GM18508 (cell line): ENCODE results near the gene MAP3K10.

ENCODE experiments used
- ATAC-seq: cut with Tn5 transposase; IDR thresholded peaks from one replicate; pipeline ENCODE4 v1.9.1; 2021; ENCODE audit warnings: moderate number of reproducible peaks; ENCODE audit not compliant: insufficient read depth, unreplicated experiment

The MAP3K10 gene

DNA sequence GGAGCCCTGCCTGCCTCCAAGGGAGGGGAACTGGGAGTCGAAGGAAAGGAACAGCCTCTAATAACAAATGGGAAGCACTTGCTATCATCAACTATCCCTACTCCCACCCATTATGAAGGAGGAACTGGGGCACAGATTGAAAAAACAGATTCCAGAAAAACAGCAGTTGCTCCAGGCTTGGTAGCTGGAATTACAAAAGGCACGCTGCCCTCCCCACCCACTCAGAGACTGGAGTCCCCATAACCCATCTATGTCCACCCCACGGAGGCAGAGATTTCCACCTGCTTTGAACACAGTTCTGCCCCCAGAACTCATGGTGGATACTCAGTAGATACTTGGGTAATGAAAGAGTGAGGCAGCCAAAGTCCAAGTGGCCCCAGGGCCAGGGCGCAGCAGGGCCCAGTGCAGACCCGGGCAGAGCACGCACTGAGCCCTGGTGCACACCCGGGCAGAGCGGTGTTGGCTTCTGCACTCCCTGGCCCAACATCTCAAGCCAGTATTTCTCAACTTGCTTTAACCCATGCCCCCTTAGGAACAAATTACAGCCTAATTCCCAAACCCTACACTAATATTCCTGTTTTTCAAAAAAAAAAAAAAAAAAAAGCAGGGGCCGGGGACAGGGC, 54.4 kb downstream of the MAP3K10 start:
- no peak for ATAC-seq

DNA sequence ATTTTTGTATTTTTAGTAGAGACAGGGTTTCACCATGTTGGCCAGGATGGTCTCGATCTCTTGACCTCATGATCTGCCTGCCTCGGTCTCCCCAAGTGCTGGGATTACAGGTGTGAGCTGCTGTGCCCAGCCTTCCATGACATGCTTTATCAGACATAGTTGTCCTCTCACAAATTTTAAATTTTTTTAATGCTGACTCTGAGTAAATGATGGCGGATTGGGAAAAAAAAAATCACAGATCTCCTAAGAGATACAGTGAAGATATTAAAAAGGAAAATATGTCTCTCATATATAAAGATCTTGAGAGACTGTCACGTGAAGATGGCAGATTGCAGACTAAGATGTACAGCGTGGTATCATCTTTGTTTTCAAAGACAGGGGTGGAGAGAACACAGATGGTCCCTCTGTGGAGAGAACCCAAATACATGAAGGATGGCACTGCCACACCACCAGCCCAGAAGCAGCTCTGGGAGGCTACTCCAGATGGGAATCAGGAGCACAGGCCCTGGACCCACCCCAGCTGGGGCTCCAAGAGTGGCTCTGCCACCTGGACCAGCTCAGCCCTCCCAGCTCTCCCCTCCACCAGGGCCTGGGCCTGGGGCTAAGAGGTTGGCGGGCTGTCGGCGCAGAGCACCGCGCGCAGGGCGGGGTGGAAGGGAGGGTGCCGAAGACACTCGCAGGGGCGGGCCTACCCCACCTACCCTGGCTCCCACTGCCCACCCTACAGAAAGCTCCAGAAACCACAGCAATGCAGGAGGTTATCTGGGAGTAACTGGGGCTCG, 55.3 kb downstream of the MAP3K10 start:
- no peak for ATAC-seq

DNA sequence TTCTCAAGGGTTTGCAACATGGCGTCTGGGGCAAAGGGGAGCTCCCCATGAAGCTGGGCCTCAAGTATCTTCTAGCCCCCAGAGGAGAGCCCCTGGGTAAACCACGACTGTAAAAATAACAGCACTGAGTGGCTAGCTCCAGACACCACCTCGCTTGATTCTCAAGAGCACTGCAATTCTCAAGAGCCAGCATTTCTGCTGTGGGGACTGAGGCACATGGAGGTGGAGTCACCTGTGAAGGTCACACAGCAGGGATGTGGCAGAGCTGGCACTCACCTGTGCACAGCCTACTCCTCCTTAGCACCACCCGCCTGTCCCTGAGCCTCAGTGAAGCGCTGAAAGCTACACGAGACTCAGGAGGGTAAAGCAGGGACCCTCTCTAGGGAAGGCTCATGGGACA, 56.0 kb downstream of the MAP3K10 start:
- no peak for ATAC-seq

DNA sequence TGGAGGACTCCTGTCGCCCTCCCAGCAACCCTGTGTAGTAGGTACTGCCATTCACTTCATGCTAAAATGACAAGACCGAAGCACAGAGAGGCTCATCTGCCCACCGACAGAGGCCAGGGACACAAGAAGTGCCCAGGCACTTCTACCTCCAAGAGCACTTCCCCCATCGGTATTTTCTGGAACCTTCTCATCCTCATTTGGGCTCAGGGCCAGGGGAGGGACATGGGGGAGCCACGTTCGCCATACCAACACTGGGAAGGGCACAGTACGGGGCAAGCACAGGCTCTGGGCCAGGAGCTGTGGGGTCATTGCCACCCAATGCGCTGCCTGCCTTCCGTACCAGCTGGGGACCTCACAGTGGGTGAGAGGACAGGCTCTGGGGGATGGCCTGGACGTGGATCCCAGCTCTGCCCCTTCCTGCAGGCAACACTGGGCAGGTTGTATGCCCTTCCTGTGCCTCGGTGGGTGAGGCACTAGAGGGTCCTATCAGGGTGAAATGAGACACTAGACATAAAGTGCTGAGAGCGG, 56.6 kb downstream of the MAP3K10 start:
- no peak for ATAC-seq

DNA sequence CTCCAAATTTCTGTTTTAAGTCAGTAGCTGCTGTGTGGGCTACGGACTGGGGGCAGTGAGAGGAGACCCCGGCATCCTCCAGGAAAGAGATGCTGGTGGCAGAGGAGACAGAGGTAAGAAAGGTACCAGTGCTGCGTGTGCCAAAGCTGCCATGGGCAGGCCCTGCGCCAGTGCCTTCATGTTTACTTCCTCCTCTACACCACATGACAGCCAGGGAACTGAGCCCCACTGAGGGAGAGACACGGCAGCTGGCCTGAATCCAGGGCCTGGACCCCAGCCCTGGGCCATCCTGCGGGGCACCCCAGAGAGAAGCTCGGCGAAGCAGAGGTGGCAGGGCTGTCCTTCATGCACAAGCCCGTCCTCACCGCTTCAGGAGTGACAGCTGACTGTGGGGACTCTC, 58.0 kb downstream of the MAP3K10 start:
- no peak for ATAC-seq

DNA sequence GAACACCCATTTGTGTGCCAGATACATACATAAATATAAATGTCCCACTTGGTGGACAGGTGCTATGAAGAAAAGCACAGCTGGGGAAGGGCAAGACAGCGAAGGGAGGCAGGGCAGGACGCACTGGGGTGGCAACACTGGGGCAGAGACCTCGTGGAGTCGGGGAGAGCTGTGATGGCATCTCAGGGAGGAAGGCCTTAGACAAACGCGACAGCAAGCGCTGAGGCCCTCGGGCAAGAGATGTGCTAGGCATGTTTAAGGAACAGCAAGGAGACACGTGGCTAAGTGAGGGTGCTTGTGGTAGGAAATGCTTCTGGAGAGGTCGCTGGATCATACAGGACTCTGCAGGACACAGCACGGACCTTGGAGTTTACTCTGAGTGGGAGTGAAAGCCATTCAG, 58.6 kb downstream of the MAP3K10 start:
- no peak for ATAC-seq

DNA sequence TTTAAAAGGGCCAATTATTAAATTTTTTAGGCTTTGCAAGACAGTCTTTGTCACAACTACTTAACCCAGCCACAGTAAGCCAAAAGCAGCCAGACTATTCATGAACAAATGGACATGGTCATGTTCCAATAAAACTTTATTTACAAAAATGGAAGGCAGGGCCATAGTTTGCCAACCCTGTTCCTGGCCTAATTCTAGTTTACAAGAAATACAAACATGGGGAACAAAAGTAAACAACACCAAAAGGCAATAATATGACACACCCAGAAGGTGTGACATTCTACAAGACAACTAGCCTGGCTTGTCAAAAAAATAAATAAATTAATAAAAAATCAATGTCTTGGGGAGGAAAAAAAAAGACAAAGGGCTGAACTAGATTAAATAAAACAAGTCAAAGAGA, 60.0 kb downstream of the MAP3K10 start:
- no peak for ATAC-seq

DNA sequence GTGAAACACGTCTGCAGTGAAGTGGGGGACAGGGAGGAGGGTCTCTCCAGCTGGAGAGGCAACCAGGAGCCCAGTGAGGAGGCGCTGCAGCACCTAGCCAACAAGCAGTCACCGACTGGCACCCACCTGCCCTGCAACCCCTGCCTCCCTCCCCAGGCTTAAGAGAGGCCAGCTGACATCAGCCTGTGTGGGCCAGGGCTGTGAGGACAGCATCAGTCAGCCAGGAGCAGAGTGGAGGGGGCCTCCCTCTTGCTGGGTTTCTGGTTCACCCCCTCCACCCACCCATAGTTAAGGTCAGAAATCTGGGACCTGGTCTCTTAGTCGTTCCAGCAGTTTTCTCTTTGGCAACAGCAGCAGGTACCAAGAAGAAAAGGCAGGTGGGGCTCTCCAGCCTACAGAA, 60.8 kb downstream of the MAP3K10 start:
- ATAC-seq: no peak

DNA sequence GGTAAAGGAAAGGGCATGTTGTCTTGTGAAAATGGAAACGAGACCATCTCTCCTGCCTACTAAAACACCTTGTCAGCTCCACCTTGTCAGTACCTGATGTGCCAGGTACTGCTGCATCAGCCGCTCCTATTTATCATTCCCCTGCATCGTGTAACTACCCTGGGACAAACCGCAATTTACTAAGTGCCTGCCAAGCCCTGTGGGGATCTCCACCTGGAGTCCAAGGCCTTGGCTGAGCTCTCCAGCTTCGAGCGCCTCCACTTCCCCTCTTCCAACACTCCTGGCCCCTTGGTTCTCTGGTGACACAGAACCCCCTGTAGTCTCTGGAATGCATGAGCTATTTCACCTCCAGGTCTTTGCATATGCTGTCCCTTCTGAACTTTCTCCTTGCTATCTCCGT, 61.2 kb downstream of the MAP3K10 start:
- no peak for ATAC-seq

DNA sequence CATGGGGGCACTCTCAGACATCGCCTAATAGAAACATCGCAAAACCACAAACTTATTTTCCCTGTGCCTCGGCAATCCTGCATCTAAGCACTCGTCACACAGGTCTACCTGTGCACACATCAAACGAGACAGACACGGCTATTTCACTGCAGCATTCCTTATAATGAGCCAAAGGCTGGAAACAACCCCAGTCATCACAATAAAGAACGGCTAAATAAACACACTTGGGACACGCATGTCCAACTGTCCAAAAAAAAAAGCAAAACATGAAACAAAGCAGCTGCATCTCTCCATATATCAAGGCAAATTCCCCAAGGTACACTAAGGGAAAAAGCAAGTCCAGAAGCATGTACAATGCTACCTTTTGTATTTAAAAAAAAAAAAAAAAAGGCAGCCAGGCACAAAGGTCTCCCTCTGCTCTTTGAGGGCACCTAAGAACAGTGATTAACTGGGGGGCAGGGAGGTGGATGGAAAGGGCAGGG, 62.4 kb downstream of the MAP3K10 start:
- ATAC-seq: no peak

DNA sequence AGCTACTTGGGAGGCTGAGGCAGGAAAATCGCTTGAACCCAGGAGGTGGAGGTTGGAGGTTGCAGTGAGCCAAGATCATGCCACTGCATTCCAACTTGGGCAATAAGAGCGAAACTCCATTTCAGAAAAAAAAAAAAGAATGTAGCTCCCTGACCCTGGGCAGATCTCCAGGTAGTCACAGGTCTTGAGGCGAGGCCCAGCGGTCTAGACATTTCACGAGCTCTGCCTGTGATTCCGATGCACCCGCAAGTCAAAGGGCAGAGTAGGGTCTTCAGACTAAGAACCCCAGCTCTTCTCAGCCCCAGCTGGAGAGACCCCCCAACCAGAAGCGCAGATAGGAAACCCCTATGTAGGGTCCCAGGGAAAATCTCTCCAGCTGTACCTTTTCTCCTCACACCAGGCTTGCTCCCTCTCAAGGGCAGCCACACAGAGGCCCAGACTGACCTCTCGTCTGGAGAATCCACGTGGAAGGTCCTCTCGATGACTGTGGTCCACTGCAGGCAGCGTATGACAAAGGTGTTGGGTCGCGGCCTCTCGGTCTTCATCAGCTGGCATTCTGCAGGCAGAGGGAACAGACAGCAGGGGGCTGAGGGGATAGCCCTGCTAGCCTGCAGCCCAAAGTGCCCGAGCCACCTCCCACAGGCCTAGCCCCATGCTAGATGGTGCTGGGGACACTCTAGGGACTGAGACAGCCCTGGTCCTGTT, 63.6 kb downstream of the MAP3K10 start:
- no peak for ATAC-seq

DNA sequence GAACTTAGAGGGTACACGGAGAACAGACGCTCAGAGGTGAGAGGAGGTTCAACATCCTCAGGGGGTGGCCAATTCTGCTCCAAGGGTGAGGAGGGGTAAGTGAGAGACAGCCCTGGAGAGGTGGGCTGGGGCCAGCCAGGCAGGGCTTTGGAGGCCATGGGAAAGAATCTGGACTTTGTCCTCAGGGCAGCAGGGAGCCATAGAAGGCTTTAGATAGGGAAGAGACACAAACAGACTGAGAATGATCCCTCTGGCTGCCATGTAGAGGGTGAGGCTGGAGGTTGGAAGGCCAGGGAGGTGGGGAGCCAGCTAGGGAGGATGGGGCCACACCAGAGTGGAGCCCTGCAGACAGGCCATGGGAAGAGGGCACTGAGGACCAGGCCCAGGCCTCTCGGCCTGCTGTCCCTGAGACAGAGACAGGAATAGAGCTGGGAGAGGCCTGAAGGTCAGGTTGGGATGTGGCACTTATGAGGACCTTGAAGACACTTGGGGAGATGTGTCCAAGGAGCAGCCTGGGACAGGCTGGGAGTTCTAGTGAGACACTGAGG, 64.5 kb downstream of the MAP3K10 start:
- no peak for ATAC-seq

DNA sequence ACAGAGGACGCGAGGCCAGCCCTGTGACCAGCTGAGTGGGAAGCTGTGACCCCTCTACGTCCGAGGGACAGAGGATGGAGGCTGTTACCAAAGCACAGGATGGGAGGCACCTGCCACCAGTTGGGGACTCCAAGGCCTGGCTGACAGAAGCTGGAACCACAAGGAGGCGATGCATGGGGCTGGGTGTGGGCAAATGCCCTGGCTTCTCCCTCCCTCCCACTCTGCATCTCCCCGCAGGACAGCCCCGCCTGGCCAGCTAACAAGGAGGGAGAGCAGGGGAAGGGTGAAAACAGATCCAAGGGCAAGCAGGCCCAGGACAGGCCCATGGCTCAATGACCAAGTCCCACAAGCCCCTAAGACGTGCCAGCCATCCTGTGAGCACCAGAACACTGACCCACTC, 65.3 kb downstream of the MAP3K10 start:
- ATAC-seq: no peak

DNA sequence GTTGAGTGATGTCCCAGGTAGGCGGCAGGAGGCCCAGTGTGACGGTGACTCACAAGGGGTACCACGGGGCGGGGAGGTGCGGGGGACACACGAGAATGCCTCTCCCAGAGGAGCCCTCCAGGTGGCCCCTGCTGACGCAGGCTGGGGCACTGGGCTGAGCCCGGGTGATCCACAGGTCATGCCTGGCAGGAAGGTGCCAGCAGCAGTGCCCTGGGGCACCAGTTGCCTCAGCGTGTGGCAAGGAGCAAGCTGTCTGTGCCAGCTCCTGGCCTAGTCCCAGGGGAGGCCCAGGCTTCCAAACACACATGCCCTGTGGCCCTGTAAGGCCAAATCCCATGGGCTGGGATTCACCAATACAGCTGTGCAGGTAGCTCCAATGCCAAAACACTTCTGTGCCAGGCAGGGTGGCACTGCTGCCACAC, 65.9 kb downstream of the MAP3K10 start:
- no peak for ATAC-seq

DNA sequence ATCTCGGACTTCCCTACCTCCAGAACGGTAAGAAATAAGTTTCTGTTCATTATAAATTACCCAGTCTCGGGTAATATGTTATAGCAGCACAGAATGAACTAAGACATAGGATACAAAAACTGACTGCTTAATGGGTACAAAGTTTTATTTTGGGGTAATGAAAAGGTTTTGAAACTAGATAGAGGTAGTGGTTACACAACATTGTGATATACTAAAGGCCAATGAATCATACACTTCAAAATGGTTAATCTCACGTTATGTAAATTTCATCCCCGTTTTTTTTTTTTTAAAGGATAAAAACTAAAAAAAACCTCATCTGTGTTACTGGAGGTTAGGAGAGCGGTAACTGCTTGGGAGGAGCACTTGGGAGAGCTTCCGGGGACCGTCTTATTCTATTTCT, 70.4 kb downstream of the MAP3K10 start:
- no peak for ATAC-seq

DNA sequence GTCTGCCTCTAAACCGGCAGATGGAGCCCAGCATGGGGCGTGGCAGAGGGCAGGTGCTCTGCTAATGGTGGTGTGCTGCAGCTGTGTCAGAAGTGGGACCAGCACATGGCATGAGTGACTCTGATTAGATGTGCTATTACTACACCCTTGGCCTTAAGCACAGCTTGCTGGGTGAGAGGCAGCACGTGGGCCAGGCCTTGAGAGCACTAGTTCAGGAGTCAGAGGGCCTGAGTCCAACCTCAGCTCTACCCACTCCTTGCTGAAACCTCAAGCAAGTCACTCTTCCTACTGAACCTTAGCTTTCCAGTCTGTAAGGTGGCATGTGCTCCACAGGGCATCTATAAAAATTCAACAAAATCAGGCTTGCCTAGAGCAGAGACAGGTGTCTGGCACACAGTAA, 71.2 kb downstream of the MAP3K10 start:
- ATAC-seq: no peak

DNA sequence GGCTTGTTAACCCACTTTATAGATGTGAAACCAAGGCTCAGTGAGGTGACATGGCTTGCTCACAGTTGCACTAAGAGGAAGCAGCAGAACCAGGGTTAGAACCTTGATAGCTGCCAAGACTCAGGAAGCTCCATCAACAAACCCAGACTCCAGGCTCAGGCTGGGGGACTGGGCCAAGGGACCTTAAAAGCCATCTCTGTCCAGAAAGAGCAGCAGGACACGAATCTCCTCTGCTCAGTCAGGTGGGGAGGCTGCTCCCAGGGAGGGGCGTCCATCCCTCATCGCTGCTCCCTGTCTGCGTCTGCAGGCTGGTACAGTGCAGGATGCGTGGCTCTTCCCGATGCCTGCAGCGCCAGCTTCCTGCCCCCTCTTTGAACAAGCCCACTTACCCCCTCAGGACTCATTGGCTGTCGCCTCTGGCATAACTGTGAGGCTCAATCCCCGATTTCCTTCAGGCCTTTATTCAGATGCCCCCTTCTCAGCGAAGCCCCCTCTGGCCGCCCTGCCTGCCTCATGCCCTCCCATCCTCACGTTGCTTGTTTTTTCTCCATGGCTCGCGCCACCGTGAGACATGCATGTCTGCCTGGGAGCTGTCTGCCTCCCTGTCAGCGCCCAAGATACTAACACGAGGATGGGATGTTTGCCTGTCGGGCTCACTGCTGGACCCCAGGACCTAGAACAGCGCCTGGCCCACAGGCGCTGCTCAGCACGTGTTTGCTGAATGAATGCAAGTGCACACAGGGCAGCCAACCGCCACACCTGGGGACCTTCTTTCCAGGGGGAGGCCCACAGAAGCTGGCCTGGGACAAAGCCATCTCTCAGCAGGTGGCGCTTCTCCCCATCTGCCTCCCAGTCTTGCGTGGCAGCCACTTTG, 72.5 kb downstream of the MAP3K10 start:
- no peak for ATAC-seq

DNA sequence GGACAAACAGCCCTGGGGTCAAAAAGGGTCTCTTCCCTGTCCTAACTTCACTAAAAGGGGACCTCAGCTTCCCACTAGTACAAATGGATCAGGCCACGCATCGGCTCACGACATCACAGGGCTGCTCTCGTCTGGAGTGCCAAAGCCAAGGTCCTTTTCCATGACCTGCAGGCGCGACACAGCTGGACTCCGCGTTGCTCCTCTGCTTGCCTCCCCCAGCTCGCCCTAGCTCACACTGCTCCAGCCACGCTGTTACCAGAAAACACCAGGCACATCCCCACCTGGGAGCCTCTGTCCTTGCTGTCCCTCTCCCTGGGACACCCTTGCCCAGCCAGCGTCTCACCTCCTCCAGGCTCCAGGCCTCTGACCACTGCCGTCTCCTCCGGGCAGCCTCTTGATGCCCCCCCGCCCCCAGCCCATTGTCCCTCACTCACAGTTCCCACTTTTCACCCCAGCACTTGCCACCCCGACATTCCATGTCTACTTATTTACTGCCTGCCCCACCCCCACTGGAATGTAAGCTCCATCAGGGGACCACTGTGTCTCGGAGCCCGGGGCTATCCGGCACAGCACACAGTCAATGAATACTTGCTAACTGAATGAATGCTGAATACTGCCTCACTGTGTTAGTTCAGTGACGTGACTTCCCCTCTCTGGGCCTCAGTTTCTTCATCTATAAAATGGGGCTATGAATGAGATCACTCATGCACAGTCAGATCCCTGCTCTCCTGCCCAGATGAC, 73.3 kb downstream of the MAP3K10 start:
- no peak for ATAC-seq
